Ishikawa (cell line): ENCODE data around the gene ZNF783.

ENCODE experiments used
- CEBPB ChIP-seq: IDR thresholded peaks from 2 replicates; pipeline ENCODE4 v1.6.1; 2012
- EGR1 ChIP-seq: IDR thresholded peaks from 2 replicates; pipeline ENCODE4 v1.6.1; 2012
- EP300 ChIP-seq: IDR thresholded peaks from 2 replicates; pipeline ENCODE4 v1.6.1; 2012; ENCODE audit warnings: borderline replicate concordance
- FOXM1 ChIP-seq: IDR thresholded peaks from 2 replicates; pipeline ENCODE4 v1.6.1; 2012; ENCODE audit warnings: low read depth, borderline replicate concordance
- MAX ChIP-seq: IDR thresholded peaks from 2 replicates; pipeline ENCODE4 v1.6.1; 2012
- NFIC ChIP-seq: IDR thresholded peaks from 2 replicates; pipeline ENCODE4 v1.6.1; 2012
- RAD21 ChIP-seq: IDR thresholded peaks from 2 replicates; pipeline ENCODE4 v1.6.1; 2012; ENCODE audit warnings: low read depth
- TAF1 ChIP-seq: IDR thresholded peaks from 2 replicates; pipeline ENCODE4 v1.6.1; 2012; ENCODE audit warnings: low read depth, mild to moderate bottlenecking
- TEAD4 ChIP-seq: IDR thresholded peaks from 2 replicates; pipeline ENCODE4 v1.6.1; 2012
- YY1 ChIP-seq: IDR thresholded peaks from 2 replicates; pipeline ENCODE4 v1.6.1; 2012; ENCODE audit warnings: low read depth
- TF ChIP-seq, protein P1 (sequence below): IDR thresholded peaks from 2 replicates; pipeline ENCODE4 v1.6.1; 2012; ENCODE audit warnings: low read depth, mild to moderate bottlenecking
- TF ChIP-seq, protein P2 (sequence below): IDR thresholded peaks from 2 replicates; pipeline ENCODE4 v1.6.1; 2012

DNA sequence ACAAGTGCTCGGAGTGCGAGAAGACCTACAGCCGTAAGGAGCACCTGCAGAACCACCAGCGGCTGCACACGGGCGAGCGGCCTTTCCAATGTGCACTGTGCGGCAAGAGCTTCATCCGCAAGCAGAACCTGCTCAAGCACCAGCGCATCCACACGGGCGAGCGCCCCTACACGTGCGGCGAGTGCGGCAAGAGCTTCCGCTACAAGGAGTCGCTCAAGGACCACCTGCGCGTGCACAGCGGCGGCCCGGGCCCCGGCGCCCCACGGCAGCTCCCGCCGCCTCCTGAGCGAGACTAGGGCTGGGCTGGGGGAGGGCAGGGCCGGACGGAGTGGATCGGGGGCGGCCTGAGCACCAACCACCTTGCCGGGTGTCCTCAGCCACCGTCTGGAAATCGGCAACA lies 37.6 kb upstream of the ZNF783 start:
- TF ChIP-seq TEAD4 (no peak), RAD21 (no peak), TAF1 (no peak), EP300 (no peak), MAX (no peak), CEBPB (no peak), YY1 (no peak), NFIC (no peak), FOXM1 (no peak), EGR1 (no peak)
- TF ChIP-seq, protein P1, sequence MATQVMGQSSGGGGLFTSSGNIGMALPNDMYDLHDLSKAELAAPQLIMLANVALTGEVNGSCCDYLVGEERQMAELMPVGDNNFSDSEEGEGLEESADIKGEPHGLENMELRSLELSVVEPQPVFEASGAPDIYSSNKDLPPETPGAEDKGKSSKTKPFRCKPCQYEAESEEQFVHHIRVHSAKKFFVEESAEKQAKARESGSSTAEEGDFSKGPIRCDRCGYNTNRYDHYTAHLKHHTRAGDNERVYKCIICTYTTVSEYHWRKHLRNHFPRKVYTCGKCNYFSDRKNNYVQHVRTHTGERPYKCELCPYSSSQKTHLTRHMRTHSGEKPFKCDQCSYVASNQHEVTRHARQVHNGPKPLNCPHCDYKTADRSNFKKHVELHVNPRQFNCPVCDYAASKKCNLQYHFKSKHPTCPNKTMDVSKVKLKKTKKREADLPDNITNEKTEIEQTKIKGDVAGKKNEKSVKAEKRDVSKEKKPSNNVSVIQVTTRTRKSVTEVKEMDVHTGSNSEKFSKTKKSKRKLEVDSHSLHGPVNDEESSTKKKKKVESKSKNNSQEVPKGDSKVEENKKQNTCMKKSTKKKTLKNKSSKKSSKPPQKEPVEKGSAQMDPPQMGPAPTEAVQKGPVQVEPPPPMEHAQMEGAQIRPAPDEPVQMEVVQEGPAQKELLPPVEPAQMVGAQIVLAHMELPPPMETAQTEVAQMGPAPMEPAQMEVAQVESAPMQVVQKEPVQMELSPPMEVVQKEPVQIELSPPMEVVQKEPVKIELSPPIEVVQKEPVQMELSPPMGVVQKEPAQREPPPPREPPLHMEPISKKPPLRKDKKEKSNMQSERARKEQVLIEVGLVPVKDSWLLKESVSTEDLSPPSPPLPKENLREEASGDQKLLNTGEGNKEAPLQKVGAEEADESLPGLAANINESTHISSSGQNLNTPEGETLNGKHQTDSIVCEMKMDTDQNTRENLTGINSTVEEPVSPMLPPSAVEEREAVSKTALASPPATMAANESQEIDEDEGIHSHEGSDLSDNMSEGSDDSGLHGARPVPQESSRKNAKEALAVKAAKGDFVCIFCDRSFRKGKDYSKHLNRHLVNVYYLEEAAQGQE = no peak
- TF ChIP-seq, protein P2, sequence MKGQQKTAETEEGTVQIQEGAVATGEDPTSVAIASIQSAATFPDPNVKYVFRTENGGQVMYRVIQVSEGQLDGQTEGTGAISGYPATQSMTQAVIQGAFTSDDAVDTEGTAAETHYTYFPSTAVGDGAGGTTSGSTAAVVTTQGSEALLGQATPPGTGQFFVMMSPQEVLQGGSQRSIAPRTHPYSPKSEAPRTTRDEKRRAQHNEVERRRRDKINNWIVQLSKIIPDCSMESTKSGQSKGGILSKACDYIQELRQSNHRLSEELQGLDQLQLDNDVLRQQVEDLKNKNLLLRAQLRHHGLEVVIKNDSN = no peak
